Measurements from ENCODE around the gene CIAO1.
A peak's percentile ranks its signal among the peaks of the same experiment; 100 is the strongest.
"Not testable (repeated sequence)": the region's sequence is repeated elsewhere in the genome, so short reads cannot be mapped to it uniquely, and the experiment has no call there.

CIAO1 gene

GRCh38 chr2:96274355-96275056 lies 8.5 kb downstream of the CIAO1 start:
- in situ Hi-C loops (cut with MboI; ENCODE audit: low sequenced_read_pairs), result no loop called here
- peaks cover 87% of the 10 kb centered on the region for H3K36me3 ChIP-seq (replicated peaks)
- H3K4me1 ChIP-seq, result no peaks in the 10 kb centered on the region
- no peaks in the 10 kb centered on the region for H3K27me3 ChIP-seq (ENCODE audit: low read depth)
- no peaks in the 10 kb centered on the region for H3K9me3 ChIP-seq
- DNase-seq (ENCODE audit: low spot score in 2 of 2), result no peak
- H3K4me3 ChIP-seq, result no peak overlapping the region

DNA sequence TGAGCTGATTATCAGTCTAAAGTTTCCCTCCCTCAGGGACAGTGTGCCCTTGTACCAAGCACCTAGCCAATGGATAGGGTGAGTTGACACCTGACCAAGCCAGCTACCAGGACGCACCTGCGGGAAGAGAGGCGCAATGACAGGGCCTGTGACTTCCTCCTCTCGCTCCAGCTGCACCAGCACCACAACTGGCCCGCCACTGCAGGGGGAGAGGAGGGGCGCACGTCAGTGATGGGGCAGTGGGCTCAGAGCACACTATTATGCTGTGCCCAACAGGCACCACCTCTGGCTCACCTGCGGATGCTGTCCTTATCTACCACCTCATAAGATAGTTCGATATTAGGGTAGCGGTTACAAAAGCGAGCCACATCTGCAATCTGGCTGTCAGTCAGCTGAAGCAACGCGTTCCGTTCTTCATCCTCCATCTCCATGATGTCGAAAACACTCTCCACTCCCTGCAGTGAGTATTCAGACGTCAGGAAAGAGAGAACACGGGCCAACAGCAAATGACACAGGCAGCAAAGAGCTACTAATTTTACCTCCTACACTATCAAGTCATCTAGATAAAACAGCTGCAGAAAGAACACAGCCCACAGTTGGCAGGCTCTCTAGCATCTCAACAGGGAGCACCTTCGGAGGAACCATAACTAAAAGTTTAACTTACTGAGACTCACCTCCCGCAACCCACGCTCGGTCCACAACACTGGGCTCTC lies 10.9 kb downstream of the CIAO1 start:
- Histone ChIP-seq H3K4me3 (no peak overlapping the region), H3K9me3 (no peaks in the 10 kb centered on the region), H3K4me1 (no peaks in the 10 kb centered on the region), H3K36me3 (replicated peaks) (peaks cover 87% of the 10 kb centered on the region), H3K27me3 (ENCODE audit: low read depth) (no peaks in the 10 kb centered on the region)
- in situ Hi-C loops (cut with MboI; ENCODE audit: low sequenced_read_pairs), result no loop called here
- DNase-seq (ENCODE audit: low spot score in 2 of 2), result no peak

DNA sequence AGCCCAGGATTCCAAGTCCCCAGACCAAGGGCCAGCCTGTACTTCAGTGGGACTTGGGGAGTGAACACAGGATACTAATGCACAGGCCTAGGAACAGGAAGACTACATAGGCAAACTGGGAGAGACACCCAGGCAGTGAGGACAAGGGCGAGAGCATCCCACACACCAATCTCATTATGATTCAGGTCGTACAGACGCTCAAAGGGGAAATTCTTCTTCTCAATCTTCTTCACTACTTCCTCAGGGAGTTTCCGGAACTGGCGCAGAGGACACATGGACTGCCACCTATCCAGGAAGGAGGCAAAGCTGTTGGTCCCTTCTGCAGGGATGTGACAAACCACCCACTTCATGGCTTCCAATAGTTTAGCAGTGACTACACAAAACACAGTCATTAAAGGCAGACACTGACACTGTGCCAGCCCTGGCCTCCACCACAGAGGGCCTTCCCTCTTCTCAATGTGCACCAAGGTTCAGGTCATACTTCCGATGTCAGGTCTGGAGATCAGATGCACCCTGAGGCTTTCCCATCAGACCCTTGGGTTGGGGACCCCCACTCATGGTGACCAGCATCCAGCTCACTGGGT lies 21.3 kb downstream of the CIAO1 start:
- Histone ChIP-seq H3K9me3 (no peaks in the 10 kb centered on the region), H3K4me3 (no peak overlapping the region), H3K4me1 (no peaks in the 10 kb centered on the region), H3K27me3 (ENCODE audit: low read depth) (no peaks in the 10 kb centered on the region), H3K36me3 (replicated peaks) (peaks cover 100% of the 10 kb centered on the region)
- in situ Hi-C loops (cut with MboI; ENCODE audit: low sequenced_read_pairs), result no loop called here
- DNase-seq (ENCODE audit: low spot score in 2 of 2), result no peak

DNA sequence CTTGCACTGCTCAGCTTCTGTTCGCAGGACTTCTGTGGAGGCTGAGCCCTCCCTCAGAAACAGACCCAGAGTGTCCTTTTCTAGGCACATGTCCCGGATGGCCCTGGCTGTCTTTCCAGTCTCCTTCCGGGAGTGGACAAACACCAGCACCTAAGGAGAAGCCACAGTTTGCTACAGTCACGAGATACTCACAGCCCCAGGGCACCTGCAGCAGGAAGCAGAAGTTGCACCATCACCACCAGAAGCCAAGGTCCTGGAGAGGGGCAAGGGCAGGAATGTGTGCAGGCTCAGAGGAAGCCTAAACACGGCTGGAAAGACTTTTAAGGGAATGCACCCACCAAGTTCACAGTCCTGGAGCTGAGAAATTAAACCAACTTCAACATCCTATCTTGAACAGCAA lies 25.7 kb downstream of the CIAO1 start:
- H3K9me3 ChIP-seq, result no peaks in the 10 kb centered on the region
- no peak for DNase-seq (ENCODE audit: low spot score in 2 of 2)
- in situ Hi-C loops (cut with MboI; ENCODE audit: low sequenced_read_pairs), result no loop called here
- H3K27me3 ChIP-seq (ENCODE audit: low read depth), result no peaks in the 10 kb centered on the region
- no peak overlapping the region for H3K4me3 ChIP-seq
- peaks cover 98% of the 10 kb centered on the region for H3K36me3 ChIP-seq (replicated peaks)
- no peaks in the 10 kb centered on the region for H3K4me1 ChIP-seq

DNA sequence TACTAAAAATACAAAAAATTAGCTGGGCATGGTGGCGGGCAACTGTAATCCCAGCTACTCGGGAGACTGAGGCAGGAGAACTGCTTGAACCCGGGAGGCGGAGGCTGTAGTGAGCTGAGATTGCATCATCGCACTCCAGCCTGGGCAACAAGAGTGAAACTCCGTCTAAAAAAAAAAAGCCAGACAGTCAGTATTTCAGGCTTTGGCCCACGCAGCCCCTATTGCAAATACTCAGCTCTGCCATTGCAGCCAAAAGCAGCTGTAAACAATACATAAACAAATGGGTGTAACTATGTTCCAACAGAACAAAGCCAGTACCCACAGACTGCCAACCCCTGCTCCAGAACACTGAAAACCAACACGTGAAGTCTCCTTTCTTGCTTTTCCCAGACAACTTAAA lies 28.2 kb downstream of the CIAO1 start:
- H3K36me3 ChIP-seq (replicated peaks), result peaks cover 98% of the 10 kb centered on the region
- in situ Hi-C loops (cut with MboI; ENCODE audit: low sequenced_read_pairs); H3K9me3 ChIP-seq; H3K4me3 ChIP-seq; H3K27me3 ChIP-seq (ENCODE audit: low read depth); H3K4me1 ChIP-seq; DNase-seq (ENCODE audit: low spot score in 2 of 2): not testable (repeated sequence)

DNA sequence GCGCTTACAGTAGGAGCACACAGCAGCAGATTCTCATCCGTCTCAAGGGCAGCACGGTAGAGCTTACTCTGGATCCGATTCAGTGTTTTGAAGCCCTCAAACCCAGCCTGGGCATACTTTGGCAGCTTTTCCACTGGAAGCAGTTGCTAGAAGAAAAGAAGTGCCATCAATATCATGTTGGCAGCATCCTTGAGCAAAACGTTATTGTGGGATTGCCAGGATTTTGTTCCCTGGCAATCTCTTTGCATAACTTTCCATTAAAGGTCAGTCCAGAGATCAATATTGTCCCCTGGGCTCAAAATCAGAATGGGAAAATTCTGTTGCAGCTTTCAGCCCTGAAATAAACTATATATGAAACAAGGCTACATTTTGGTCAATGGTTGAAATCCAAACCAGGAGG lies 30.9 kb downstream of the CIAO1 start:
- H3K36me3 ChIP-seq (replicated peaks), result peaks cover 98% of the 10 kb centered on the region
- in situ Hi-C loops (cut with MboI; ENCODE audit: low sequenced_read_pairs), result no loop called here

DNA sequence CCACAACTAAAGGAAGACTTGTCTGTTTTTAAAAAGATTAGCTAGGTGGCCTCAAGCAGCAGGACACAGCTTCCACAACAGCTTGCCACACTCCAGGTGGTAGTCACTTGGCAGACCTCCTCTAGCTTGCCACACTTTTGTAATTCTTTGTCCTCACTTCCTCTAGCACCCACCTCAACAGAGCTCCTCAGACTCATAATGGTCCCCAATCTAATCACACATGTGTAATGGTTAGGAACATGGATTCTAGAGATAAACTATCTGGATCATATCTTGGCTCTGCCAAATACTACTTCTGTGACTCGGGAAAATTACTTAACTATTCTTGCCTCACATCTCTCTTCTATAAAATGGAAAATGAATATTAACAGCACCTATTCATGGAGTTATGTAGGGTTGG lies 35.8 kb downstream of the CIAO1 start:
- no peak for DNase-seq (ENCODE audit: low spot score in 2 of 2)
- in situ Hi-C loops (cut with MboI; ENCODE audit: low sequenced_read_pairs), result no loop called here
- Histone ChIP-seq H3K4me3 (no peak overlapping the region), H3K27me3 (ENCODE audit: low read depth) (no peaks in the 10 kb centered on the region), H3K36me3 (replicated peaks) (peaks cover 77% of the 10 kb centered on the region), H3K9me3 (no peaks in the 10 kb centered on the region), H3K4me1 (peaks cover 12% of the 10 kb centered on the region)

More for the DNA sequence above, 30.9 kb downstream of the CIAO1 start:
- Histone ChIP-seq H3K4me1 (no peaks in the 10 kb centered on the region; the same call in 1 of the 2 replicates), H3K4me3 (no peak overlapping the region), H3K27me3 (ENCODE audit: low read depth) (no peaks in the 10 kb centered on the region), H3K9me3 (no peaks in the 10 kb centered on the region)
- DNase-seq (ENCODE audit: low spot score in 2 of 2), result no peak

DNA sequence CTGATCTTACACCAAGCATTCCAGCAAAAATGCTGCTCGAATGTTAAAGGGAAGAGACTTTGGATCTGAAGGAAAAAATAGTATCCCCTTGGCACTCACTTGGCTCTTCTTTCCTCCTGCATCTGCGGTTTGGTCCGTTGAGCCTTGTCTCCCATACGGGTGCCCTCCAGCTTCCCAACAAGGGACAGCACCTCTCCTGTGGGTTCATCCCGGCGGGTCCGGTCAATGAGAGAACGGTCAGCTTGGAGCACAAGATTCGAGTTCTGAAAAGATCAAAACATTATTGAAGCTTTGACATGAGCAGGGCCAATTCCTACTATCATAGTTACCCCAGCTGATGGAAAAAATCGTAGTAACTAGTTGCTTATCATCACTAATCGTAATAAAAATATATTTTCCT lies 38.6 kb downstream of the CIAO1 start:
- Histone ChIP-seq H3K4me3 (peak overlapping the region; percentile 91), H3K36me3 (replicated peaks) (peaks cover 50% of the 10 kb centered on the region), H3K27me3 (ENCODE audit: low read depth) (no peaks in the 10 kb centered on the region), H3K9me3 (no peaks in the 10 kb centered on the region), H3K4me1 (peaks cover 12% of the 10 kb centered on the region)
- in situ Hi-C loops (cut with MboI; ENCODE audit: low sequenced_read_pairs), result no loop called here
- DNase-seq (ENCODE audit: low spot score in 2 of 2), result no peak

GRCh38 chr2:96305091-96305978 lies 39.3 kb downstream of the CIAO1 start, which contains the start of gene SNRNP200:
Gene SNRNP200, minus strand, starts transcription at chr2:96305546. Its CDS starts 109 bp downstream, at chr2:96305437.
- in situ Hi-C loops (cut with MboI; ENCODE audit: low sequenced_read_pairs), result no loop called here
- no peaks in the 10 kb centered on the region for H3K9me3 ChIP-seq
- H3K27me3 ChIP-seq (ENCODE audit: low read depth), result no peaks in the 10 kb centered on the region
- peak within 1 kb of the TSS; percentile 91 for H3K4me3 ChIP-seq
- peaks cover 42% of the 10 kb centered on the region for H3K36me3 ChIP-seq (replicated peaks)
- H3K4me1 ChIP-seq, result peaks cover 12% of the 10 kb centered on the region
- DNase-seq (ENCODE audit: low spot score in 2 of 2), result peak; percentile 83 to 94

DNA sequence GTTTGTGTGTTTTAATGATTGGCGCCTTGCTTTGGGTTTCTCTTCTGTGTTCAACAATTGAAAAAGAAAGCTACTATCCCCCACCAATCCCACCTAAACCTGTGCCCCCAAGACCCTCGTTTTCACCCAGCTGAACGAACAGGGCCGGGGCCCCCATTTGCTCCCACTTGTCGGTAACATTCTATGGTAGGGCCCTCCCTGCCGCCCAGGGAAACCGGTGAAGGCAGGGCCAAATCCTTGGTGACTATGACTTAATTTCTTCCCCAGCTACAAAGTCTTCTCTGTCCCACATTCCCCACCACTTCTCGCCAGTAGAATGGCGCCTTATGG lies 39.9 kb downstream of the CIAO1 start:
- Histone ChIP-seq H3K9me3 (no peaks in the 10 kb centered on the region), H3K27me3 (ENCODE audit: low read depth) (no peaks in the 10 kb centered on the region), H3K4me3 (peak overlapping the region; percentile 91), H3K4me1 (peaks cover 12% of the 10 kb centered on the region), H3K36me3 (replicated peaks) (peaks cover 36% of the 10 kb centered on the region)
- DNase-seq (ENCODE audit: low spot score in 2 of 2), result no peak
- in situ Hi-C loops (cut with MboI; ENCODE audit: low sequenced_read_pairs), result no loop called here

GRCh38 chr2:96306370-96306769 lies 40.3 kb downstream of the CIAO1 start:
- in situ Hi-C loops (cut with MboI; ENCODE audit: low sequenced_read_pairs), result no loop called here
- DNase-seq (ENCODE audit: low spot score in 2 of 2), result no peak
- Histone ChIP-seq H3K9me3 (no peaks in the 10 kb centered on the region), H3K27me3 (ENCODE audit: low read depth) (no peaks in the 10 kb centered on the region), H3K4me1 (peaks cover 12% of the 10 kb centered on the region), H3K36me3 (replicated peaks) (peaks cover 32% of the 10 kb centered on the region), H3K4me3 (peak overlapping the region; percentile 91)

- H3K36me3 ChIP-seq (replicated peaks), result peaks cover 13% of the 10 kb centered on the region
- H3K27me3 ChIP-seq (ENCODE audit: low read depth), result no peaks in the 10 kb centered on the region
- peaks cover 19% of the 10 kb centered on the region for H3K4me1 ChIP-seq
- in situ Hi-C loops (cut with MboI; ENCODE audit: low sequenced_read_pairs), result no loop called here
- H3K9me3 ChIP-seq, result no peaks in the 10 kb centered on the region
- no peak overlapping the region for H3K4me3 ChIP-seq
- DNase-seq (ENCODE audit: low spot score in 2 of 2), result peak in 1 of 2 experiments; percentile 37
Observed at GRCh38 chr2:96308248-96308647, 42.2 kb downstream of the CIAO1 start.

DNA sequence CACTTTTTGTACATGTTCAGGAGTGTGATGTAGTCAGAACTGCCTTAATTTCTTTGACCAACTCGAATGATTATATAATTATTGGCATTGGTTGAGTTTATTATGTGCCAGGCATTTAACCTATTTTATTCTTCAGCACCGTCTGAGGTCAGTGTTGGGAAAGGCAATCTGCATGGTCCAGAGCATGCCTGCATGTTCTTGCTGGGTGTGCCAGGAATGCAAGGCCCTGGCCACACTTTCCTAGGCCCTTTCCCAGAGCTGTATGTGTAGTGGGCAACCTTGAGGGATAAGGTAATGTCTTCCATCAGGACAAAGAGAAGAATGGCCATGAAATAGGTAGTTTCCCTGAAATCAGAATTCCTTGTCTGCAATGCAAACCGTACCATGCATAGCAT lies 49.0 kb downstream of the CIAO1 start:
- H3K36me3 ChIP-seq (replicated peaks), result no peaks in the 10 kb centered on the region
- in situ Hi-C loops (cut with MboI; ENCODE audit: low sequenced_read_pairs), result no loop called here
- no peak for DNase-seq (ENCODE audit: low spot score in 2 of 2)
- H3K27me3 ChIP-seq (ENCODE audit: low read depth), result no peaks in the 10 kb centered on the region
- no peak overlapping the region for H3K4me3 ChIP-seq
- H3K4me1 ChIP-seq, result peaks cover 7% of the 10 kb centered on the region; the same call in 1 of the 2 replicates
- H3K9me3 ChIP-seq, result no peaks in the 10 kb centered on the region
